Neural cell (in vitro differentiated cells): Measurements from ENCODE around the gene MAGEA11. TPM values are rescaled to one million over a fixed set of nuclear protein-coding genes. Genes with fewer than 3 reads are reported as not detected.

Experiments used
- EP300 ChIP-seq: fragments of 450-650 bp; conservative IDR thresholded peaks from 2 replicates; pipeline ENCODE4 v1.6.1; 2014; ENCODE audit warnings: antibody characterized with exemption, mild to moderate bottlenecking, moderate library complexity; ENCODE audit not compliant: poor library complexity, severe bottlenecking
- polyA plus RNA-seq: library from polyadenylated mRNA; depleted of rRNA; stranded (reverse); fragments of >200 nt; gene quantifications from 2 replicates; pipeline ENCODE4 v1.2.3, GENCODE V29; 2014
- small RNA-seq, 3 experiments: library from RNA; depleted of rRNA; stranded (forward); fragments of <200 nt; gene quantifications; one replicate each; pipeline ENCODE3, GENCODE V24; 2012

MAGEA11 gene
- polyA plus RNA-seq, 1 donor from 2014 or later: not detected

- no peak for TF ChIP-seq EP300
Measured at GRCh38 chrX:149762696-149763614, 51.1 kb downstream of the MAGEA11 start (continued).

Small RNAs within 50 kb of the gene (small RNA-seq; reads per million reads assigned to genes)
- gene AC244098.1 (0 reads per million in 3 experiments), gene AC244098.2 (0 reads per million in 3 experiments), gene AC244098.3 (0 reads per million in 3 experiments)

Other genes with a start within 250 kb of the MAGEA11 start
- 52.0 and 65.0 TPM in 2 replicates for gene IDS, start 206.8 kb upstream of the MAGEA11 start, polyA plus RNA-seq
- 31.1 and 51.9 TPM in 2 replicates for gene EOLA1, start 171.0 kb upstream of the MAGEA11 start, polyA plus RNA-seq
- gene HSFX3, start 162.1 kb upstream of the MAGEA11 start, polyA plus RNA-seq: not detected in 2 replicates
- not detected in 2 replicates for gene MAGEA9B, start 124.6 kb upstream of the MAGEA11 start, polyA plus RNA-seq
- 1.3 TPM in 1 of 2 replicates, not detected in the other for gene HSFX2, start 116.7 kb upstream of the MAGEA11 start, polyA plus RNA-seq
- gene TMEM185A, start 80.3 kb upstream of the MAGEA11 start, polyA plus RNA-seq: 36.5 and 50.0 TPM in 2 replicates
- gene HSFX1, start 62.0 kb downstream of the MAGEA11 start, polyA plus RNA-seq: 0.57 and 1.3 TPM in 2 replicates
- gene MAGEA9, start 69.9 kb downstream of the MAGEA11 start, polyA plus RNA-seq: not detected in 2 replicates
- gene MAGEA8, start 169.1 kb downstream of the MAGEA11 start, polyA plus RNA-seq: not detected in 2 replicates
- gene HSFX4, start 217.5 kb downstream of the MAGEA11 start, polyA plus RNA-seq: not detected in 2 replicates
- gene EOLA2, start 226.4 kb downstream of the MAGEA11 start, polyA plus RNA-seq: 21.7 and 26.7 TPM in 2 replicates